Activated naive CD8-positive, alpha-beta T cell treated with anti-CD3 and anti-CD28 coated beads for 36 hours (primary cell): Measurements from ENCODE around the gene TENT5A. TPM values are rescaled to one million over a fixed set of nuclear protein-coding genes. Genes with fewer than 3 reads are reported as not detected.

Experiments used
- DNase-seq: peaks from one replicate; pipeline ENCODE4 v3.0.0; 2021
- H3K27ac Mint-ChIP-seq: one replicate; pipeline ENCODE4 v1.8.0; 2022; ENCODE audit warnings: mild to moderate bottlenecking, moderate library complexity, mixed read lengths
- H3K27me3 Mint-ChIP-seq: one replicate; pipeline ENCODE4 v1.8.0; 2022; ENCODE audit warnings: mild to moderate bottlenecking, mixed read lengths
- H3K36me3 Mint-ChIP-seq: one replicate; pipeline ENCODE4 v1.8.0; 2021; ENCODE audit warnings: mild to moderate bottlenecking, mixed read lengths
- H3K4me1 Mint-ChIP-seq: one replicate; pipeline ENCODE4 v1.8.0; 2021; ENCODE audit warnings: mixed read lengths
- H3K4me3 Mint-ChIP-seq: one replicate; pipeline ENCODE4 v1.8.0; 2022; ENCODE audit warnings: mild to moderate bottlenecking, moderate library complexity, mixed read lengths
- H3K9me3 Mint-ChIP-seq: one replicate; pipeline ENCODE4 v1.8.0; 2022; ENCODE audit warnings: mixed read lengths
- total RNA-seq, 2 experiments: library from RNA; stranded (reverse); gene quantifications; one replicate each; pipeline ENCODE4 v1.2.3, GENCODE V29; 2021

TENT5A gene
- total RNA-seq, 2 experiments from 2014 or later: 0.76 to 0.94 TPM

GRCh38 chr6:81763051-81763450 lies 10.6 kb upstream of the TENT5A start:
- Mint-ChIP-seq H3K27ac (no peak overlapping the region), H3K4me1 (no peaks in the 10 kb centered on the region), H3K27me3 (peaks cover 21% of the 10 kb centered on the region), H3K36me3 (no peaks in the 10 kb centered on the region), H3K9me3 (no peaks in the 10 kb centered on the region), H3K4me3 (no peak overlapping the region)
- DNase-seq: no peak

- H3K36me3 Mint-ChIP-seq: no peaks in the 10 kb centered on the region
- H3K4me3 Mint-ChIP-seq: no peak overlapping the region
- peaks cover 18% of the 10 kb centered on the region for H3K27me3 Mint-ChIP-seq
- DNase-seq: no peak
- no peaks in the 10 kb centered on the region for H3K4me1 Mint-ChIP-seq
- H3K27ac Mint-ChIP-seq: no peak overlapping the region
- H3K9me3 Mint-ChIP-seq: no peaks in the 10 kb centered on the region
These were observed 10.1 kb upstream of the TENT5A start for GRCh38 chr6:81762606-81763005.

- Mint-ChIP-seq H3K4me1 (no peaks in the 10 kb centered on the region), H3K9me3 (no peaks in the 10 kb centered on the region), H3K36me3 (no peaks in the 10 kb centered on the region), H3K4me3 (no peak overlapping the region), H3K27ac (no peak overlapping the region), H3K27me3 (peaks cover 13% of the 10 kb centered on the region)
- no peak for DNase-seq
These were observed 9.7 kb upstream of the TENT5A start for GRCh38 chr6:81762132-81762531.

- H3K4me3 Mint-ChIP-seq: no peak overlapping the region
- no peaks in the 10 kb centered on the region for H3K36me3 Mint-ChIP-seq
- peaks cover 9% of the 10 kb centered on the region for H3K27me3 Mint-ChIP-seq
- no peak for DNase-seq
- H3K9me3 Mint-ChIP-seq: no peaks in the 10 kb centered on the region
- H3K4me1 Mint-ChIP-seq: no peaks in the 10 kb centered on the region
- H3K27ac Mint-ChIP-seq: no peak overlapping the region
These were observed 8.7 kb upstream of the TENT5A start for GRCh38 chr6:81761197-81761596.

GRCh38 chr6:81759782-81760181 lies 7.3 kb upstream of the TENT5A start:
- Mint-ChIP-seq H3K27me3 (peaks cover 6% of the 10 kb centered on the region), H3K27ac (no peak overlapping the region), H3K4me3 (no peak overlapping the region), H3K4me1 (no peaks in the 10 kb centered on the region), H3K36me3 (no peaks in the 10 kb centered on the region), H3K9me3 (no peaks in the 10 kb centered on the region)
- DNase-seq: no peak

GRCh38 chr6:81758221-81758620 lies 5.7 kb upstream of the TENT5A start:
- Mint-ChIP-seq H3K4me3 (no peak overlapping the region), H3K27me3 (peaks cover 4% of the 10 kb centered on the region), H3K27ac (no peak overlapping the region), H3K36me3 (no peaks in the 10 kb centered on the region), H3K4me1 (no peaks in the 10 kb centered on the region), H3K9me3 (no peaks in the 10 kb centered on the region)
- no peak for DNase-seq

GRCh38 chr6:81756690-81757089 lies 4.2 kb upstream of the TENT5A start:
- Mint-ChIP-seq H3K4me1 (peaks cover 4% of the 10 kb centered on the region), H3K27me3 (peaks cover 4% of the 10 kb centered on the region), H3K9me3 (no peaks in the 10 kb centered on the region), H3K27ac (no peak overlapping the region), H3K4me3 (no peak overlapping the region), H3K36me3 (no peaks in the 10 kb centered on the region)
- DNase-seq: no peak

- Mint-ChIP-seq H3K4me3 (no peak overlapping the region), H3K9me3 (no peaks in the 10 kb centered on the region)
These were observed 3.1 kb upstream of the TENT5A start for GRCh38 chr6:81755551-81755950.

GRCh38 chr6:81754906-81755305 lies 2.4 kb upstream of the TENT5A start:
- Mint-ChIP-seq H3K4me3 (no peak overlapping the region), H3K4me1 (peaks cover 21% of the 10 kb centered on the region), H3K9me3 (no peaks in the 10 kb centered on the region), H3K36me3 (no peaks in the 10 kb centered on the region), H3K27me3 (peaks cover 10% of the 10 kb centered on the region), H3K27ac (no peak overlapping the region)
- no peak for DNase-seq

More at GRCh38 chr6:81755551-81755950, 3.1 kb upstream of the TENT5A start:
- no peak for DNase-seq
- no peak overlapping the region for H3K27ac Mint-ChIP-seq
- H3K4me1 Mint-ChIP-seq: peaks cover 14% of the 10 kb centered on the region
- no peaks in the 10 kb centered on the region for H3K36me3 Mint-ChIP-seq
- peaks cover 10% of the 10 kb centered on the region for H3K27me3 Mint-ChIP-seq

GRCh38 chr6:81753711-81754577 lies 1.5 kb upstream of the TENT5A start:
- H3K36me3 Mint-ChIP-seq: peaks cover 4% of the 10 kb centered on the region
- H3K27me3 Mint-ChIP-seq: peaks cover 10% of the 10 kb centered on the region
- H3K9me3 Mint-ChIP-seq: no peaks in the 10 kb centered on the region
- H3K4me1 Mint-ChIP-seq: peaks cover 30% of the 10 kb centered on the region
- peak overlapping the region; percentile 90 for H3K4me3 Mint-ChIP-seq
- DNase-seq: peak; percentile 87
- H3K27ac Mint-ChIP-seq: peak overlapping the region; percentile 74

GRCh38 chr6:81752921-81753710 lies 635 bp upstream of the TENT5A start:
- Mint-ChIP-seq H3K36me3 (peaks cover 6% of the 10 kb centered on the region), H3K27ac (peak overlapping the region; percentile 88), H3K27me3 (peaks cover 10% of the 10 kb centered on the region), H3K4me1 (peaks cover 32% of the 10 kb centered on the region), H3K4me3 (peak overlapping the region; percentile 90), H3K9me3 (no peaks in the 10 kb centered on the region)
- DNase-seq: peak; percentile 68

GRCh38 chr6:81751388-81752083 lies 945 bp downstream of the TENT5A start:
- Mint-ChIP-seq H3K9me3 (no peaks in the 10 kb centered on the region), H3K36me3 (peaks cover 6% of the 10 kb centered on the region), H3K27ac (peak overlapping the region; percentile 88), H3K27me3 (peaks cover 6% of the 10 kb centered on the region), H3K4me1 (peaks cover 37% of the 10 kb centered on the region), H3K4me3 (peak overlapping the region; percentile 90)
- DNase-seq: peak; percentile 42

- Mint-ChIP-seq H3K27ac (peak overlapping the region; percentile 55), H3K27me3 (peaks cover 6% of the 10 kb centered on the region), H3K4me1 (peaks cover 40% of the 10 kb centered on the region), H3K9me3 (no peaks in the 10 kb centered on the region), H3K4me3 (peak overlapping the region; percentile 90), H3K36me3 (peaks cover 6% of the 10 kb centered on the region)
- DNase-seq: no peak
These were observed 1.6 kb downstream of the TENT5A start for GRCh38 chr6:81750681-81751387.

GRCh38 chr6:81750200-81750599 lies 2.3 kb downstream of the TENT5A start:
- peak overlapping the region; percentile 90 for H3K4me3 Mint-ChIP-seq
- peaks cover 6% of the 10 kb centered on the region for H3K27me3 Mint-ChIP-seq
- H3K27ac Mint-ChIP-seq: no peak overlapping the region

More at GRCh38 chr6:81750200-81750599, 2.3 kb downstream of the TENT5A start:
- Mint-ChIP-seq H3K9me3 (no peaks in the 10 kb centered on the region), H3K36me3 (peaks cover 6% of the 10 kb centered on the region), H3K4me1 (peaks cover 41% of the 10 kb centered on the region)
- no peak for DNase-seq
